Coronary artery (tissue), 2 donors: ENCODE results near the gene INAFM2.

Source experiments
- DNase-seq: peaks from one replicate; pipeline ENCODE4 v3.0.0-alpha.2; 2017; ENCODE audit warnings: low spot score
- H3K27ac ChIP-seq, 2 donors: fragments of 200-600 bp; sonication (generic); one replicate each; pipeline ENCODE4 v1.5.1; 2016 to 2019
- H3K4me3 ChIP-seq: fragments of 200-600 bp; sonication (generic); 2 replicates; pipeline ENCODE4 v1.5.1; 2016; ENCODE audit warnings: mild to moderate bottlenecking, moderate library complexity
- TF ChIP-seq, protein P1 (sequence below): fragments of 200-600 bp; sonication (generic); IDR thresholded peaks from one replicate; pipeline ENCODE4 v1.5.1; 2019; ENCODE audit warnings: antibody characterized with exemption

Gene INAFM2

DNA sequence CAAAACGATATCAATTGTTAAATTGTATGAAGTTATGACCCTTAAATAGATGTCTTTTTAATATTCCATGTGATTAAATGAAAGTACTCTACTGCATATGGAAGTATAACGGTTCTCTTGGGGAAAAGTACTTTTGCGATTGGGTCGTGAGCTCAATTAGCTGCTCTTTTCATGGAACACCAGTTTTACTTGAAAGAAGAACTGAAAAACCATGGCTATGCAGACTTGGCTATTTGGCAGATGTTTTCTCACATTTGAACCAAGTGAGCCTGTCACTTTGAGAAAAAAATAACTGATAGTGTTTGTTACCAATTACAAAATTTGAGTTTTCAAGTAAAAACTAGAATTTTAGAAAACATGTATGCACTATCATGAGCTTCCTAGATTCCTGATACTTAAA, 5.9 kb upstream of the INAFM2 start:
- Histone ChIP-seq H3K4me3 (no peak overlapping the region), H3K27ac (no peak overlapping the region)
- DNase-seq: no peak
- TF ChIP-seq, protein P1, sequence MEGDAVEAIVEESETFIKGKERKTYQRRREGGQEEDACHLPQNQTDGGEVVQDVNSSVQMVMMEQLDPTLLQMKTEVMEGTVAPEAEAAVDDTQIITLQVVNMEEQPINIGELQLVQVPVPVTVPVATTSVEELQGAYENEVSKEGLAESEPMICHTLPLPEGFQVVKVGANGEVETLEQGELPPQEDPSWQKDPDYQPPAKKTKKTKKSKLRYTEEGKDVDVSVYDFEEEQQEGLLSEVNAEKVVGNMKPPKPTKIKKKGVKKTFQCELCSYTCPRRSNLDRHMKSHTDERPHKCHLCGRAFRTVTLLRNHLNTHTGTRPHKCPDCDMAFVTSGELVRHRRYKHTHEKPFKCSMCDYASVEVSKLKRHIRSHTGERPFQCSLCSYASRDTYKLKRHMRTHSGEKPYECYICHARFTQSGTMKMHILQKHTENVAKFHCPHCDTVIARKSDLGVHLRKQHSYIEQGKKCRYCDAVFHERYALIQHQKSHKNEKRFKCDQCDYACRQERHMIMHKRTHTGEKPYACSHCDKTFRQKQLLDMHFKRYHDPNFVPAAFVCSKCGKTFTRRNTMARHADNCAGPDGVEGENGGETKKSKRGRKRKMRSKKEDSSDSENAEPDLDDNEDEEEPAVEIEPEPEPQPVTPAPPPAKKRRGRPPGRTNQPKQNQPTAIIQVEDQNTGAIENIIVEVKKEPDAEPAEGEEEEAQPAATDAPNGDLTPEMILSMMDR: no peak

DNA sequence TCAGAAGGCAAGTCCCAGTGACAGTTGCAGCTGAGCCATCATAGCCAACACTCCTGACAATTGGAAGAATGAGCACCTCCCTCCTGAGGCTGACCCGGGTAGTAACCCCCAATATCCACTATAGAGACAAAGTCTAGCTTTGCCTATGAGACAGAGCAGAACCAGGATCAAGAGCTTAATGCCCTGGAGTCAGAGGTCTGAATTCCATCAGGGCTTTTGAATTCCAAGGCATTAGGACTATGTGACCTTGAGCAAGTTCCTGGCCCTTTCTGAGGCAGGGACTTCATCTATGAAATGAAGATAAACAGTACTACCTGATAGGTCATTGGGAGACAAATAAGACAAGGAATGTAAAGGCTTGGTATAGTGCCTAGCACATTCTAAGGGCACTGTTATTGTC, 3.1 kb upstream of the INAFM2 start:
- TF ChIP-seq, protein P1: no peak
- no peak for DNase-seq
- Histone ChIP-seq H3K4me3 (no peak overlapping the region), H3K27ac (no peak overlapping the region)

DNA sequence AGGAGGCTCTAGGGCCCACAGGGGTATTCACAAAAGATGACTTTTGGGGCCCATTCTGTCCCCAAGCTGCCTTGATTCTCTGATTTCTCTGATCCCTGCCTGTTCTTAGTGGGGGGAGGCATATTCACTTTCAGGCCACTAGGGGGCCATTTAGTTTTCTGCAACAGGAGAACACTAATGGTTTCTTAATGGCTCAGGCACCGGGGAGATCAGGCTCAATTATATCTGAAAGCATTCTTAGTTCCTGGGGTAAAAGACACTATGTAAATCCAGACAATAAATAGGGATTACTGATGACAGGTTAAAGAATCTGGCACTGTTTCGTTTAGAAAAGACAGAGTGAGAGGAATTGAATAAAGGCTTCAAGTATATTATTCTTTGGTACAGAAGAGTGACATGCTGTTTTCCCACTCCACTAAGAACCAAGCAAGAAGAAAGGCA, 2.5 kb upstream of the INAFM2 start:
- no peak overlapping the region for H3K4me3 ChIP-seq
- H3K27ac ChIP-seq: peak overlapping the region in 1 of 2 donors; percentile 38
- no peak for DNase-seq
- TF ChIP-seq, protein P1: peak; percentile 78

DNA sequence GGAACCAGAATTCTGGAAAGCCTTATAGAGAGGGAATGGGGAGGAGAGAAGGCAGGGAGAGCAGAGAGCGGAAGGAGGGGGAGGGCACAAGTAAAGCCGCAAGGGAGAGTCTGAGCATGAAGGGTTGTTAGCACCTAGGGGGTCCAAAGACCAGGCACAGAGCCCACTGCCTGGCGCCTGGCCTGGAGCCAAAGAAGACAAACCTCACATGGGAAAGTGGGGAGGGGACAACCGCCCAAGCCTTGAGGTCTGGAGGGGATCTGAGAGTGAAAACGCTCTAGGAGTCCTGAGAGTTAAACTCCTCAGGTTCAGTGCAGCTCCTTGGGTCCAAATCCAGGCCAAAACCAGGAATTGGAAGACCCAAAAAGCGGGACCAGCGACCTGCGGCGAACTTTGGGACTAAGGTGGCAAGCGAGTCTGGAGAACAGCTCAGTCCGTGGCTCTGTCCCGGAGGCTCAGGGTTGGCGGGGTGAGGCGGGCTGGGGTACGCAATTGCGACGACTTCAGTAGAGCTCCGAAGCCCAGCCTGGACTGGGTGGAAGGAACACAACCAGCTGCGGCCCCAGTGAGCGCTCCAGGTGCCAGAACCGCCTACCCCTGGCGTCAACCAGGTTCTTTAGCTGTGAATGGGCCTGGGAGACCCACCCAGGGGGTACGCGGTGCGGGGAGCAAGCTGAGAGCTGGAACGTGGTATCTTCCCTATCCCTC, 807 bp upstream of the INAFM2 start:
- no peak for DNase-seq
- H3K4me3 ChIP-seq: peak overlapping the region; percentile 98
- TF ChIP-seq, protein P1: no peak
- peak overlapping the region; percentile 73 to 98 for H3K27ac ChIP-seq

DNA sequence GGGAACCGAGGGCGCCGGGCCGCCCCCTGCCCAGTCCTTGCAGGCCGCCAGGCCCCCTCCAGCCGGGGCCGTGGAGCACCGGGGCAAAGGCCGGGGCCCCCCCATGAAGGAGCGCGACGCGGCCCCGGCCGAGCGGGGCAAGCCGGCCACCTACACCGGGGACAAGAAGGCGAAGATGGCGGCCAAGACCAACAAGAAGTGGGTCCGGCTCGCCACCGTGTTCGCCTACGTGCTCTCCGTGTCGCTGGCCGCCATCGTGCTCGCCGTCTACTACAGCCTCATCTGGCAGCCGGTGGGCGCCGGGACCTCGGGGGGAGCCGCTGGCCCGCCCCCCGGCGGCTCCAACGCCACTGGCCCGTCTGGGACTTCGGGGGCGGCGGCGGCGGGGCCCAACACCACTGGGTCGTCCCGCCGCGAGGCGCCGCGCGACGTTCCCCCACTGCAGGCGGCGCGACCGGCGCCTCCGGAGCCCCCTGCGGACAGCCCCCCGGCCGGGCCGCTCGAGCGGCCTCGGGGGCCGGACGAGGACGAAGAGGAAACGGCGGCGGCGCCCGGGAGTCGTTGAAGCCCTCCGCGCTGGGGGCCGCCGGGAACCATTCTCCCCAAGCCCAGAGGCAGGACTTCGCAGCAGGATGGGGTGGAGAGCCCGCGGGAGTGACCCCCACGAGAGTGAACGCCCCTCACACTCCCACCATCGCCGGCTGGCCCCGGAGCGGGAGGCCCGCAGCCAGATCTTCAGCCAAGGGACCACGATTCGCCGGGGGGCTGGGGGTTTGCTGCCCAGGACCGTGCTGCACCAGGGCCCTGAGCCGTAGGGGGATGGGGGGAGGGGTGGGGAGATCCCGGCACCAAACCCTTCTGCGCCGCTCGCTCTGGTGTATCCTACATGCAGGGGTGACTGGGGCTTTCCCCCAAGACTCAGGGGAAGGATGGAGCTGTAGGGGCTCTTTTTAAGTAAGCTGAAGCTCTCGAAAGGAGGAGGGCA, 753 bp downstream of the INAFM2 start:
- no peak for DNase-seq
- Histone ChIP-seq H3K27ac (peak overlapping the region; percentile 95 to 98), H3K4me3 (peak overlapping the region; percentile 98)
- TF ChIP-seq, protein P1: no peak

DNA sequence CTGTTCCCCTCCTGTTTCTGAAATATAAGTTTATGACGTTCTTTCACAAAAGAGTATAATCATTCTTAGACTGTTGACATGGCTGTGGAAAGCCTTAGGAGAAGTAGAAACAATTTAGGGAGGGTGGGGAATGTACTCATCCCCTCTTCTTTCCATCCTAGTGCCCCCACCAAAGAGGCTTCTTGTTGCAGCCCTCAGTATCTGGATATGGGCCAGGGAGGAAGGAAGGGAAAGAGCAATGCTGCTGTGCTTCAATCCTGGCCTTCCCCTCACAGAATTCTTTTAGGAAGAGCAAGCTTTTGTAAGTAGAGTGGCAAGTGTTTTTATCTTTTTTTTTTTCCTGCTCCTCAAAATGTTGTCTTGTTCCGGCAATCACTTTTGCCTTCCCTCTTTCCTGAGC, 1.7 kb downstream of the INAFM2 start:
- Histone ChIP-seq H3K4me3 (peak overlapping the region; percentile 98), H3K27ac (peak overlapping the region; percentile 95 to 98)
- DNase-seq: no peak
- TF ChIP-seq, protein P1: no peak
